HL-60 (cell line): ENCODE data around the gene DNAJC10.
"Not testable (repeated sequence)": the region's sequence is repeated elsewhere in the genome, so short reads cannot be mapped to it uniquely, and the experiment has no call there.

Experiments used
- DNase-seq, 2 experiments: peaks; one replicate each; pipeline ENCODE4 v3.0.0-alpha.2; 2010 to 2020; ENCODE audit warnings: low read depth in 1 of 2, low spot score in 1 of 2
- H3K27ac ChIP-seq: fragments of 250-450 bp; sonication (Bioruptor Pico); replicated peaks from 2 replicates; pipeline ENCODE4 v1.5.1; 2020; ENCODE audit warnings: mild to moderate bottlenecking, moderate library complexity
- H3K27me3 ChIP-seq: fragments of 250-450 bp; sonication (Bioruptor Pico); 2 replicates; pipeline ENCODE4 v1.5.1; 2021; ENCODE audit warnings: mild to moderate bottlenecking, moderate library complexity; ENCODE audit not compliant: insufficient read depth, poor library complexity, severe bottlenecking
- H3K4me3 ChIP-seq: replicated peaks from 2 replicates; pipeline ENCODE4 v1.5.1; 2011; ENCODE audit warnings: mild to moderate bottlenecking, control low read depth, low read length; ENCODE audit not compliant: insufficient read depth
- GABPA ChIP-seq: IDR thresholded peaks from 2 replicates; pipeline ENCODE4 v1.6.1; 2012; ENCODE audit warnings: low read depth
- POLR2AphosphoS5 ChIP-seq: IDR thresholded peaks from 2 replicates; pipeline ENCODE4 v1.6.1; 2012; ENCODE audit warnings: low read depth
- SPI1 ChIP-seq: IDR thresholded peaks from 2 replicates; pipeline ENCODE4 v1.6.1; 2012; ENCODE audit warnings: low read depth, mild to moderate bottlenecking, borderline replicate concordance
- TF ChIP-seq, protein P1 (sequence below): IDR thresholded peaks from 2 replicates; pipeline ENCODE4 v1.6.1; 2012; ENCODE audit warnings: low read depth; ENCODE audit not compliant: insufficient replicate concordance
- TF ChIP-seq, protein P2 (sequence below): IDR thresholded peaks from one replicate; pipeline ENCODE4 v1.5.1; 2011; ENCODE audit warnings: low read length, control low read depth, inconsistent platforms; ENCODE audit not compliant: insufficient read depth

Gene DNAJC10

DNA sequence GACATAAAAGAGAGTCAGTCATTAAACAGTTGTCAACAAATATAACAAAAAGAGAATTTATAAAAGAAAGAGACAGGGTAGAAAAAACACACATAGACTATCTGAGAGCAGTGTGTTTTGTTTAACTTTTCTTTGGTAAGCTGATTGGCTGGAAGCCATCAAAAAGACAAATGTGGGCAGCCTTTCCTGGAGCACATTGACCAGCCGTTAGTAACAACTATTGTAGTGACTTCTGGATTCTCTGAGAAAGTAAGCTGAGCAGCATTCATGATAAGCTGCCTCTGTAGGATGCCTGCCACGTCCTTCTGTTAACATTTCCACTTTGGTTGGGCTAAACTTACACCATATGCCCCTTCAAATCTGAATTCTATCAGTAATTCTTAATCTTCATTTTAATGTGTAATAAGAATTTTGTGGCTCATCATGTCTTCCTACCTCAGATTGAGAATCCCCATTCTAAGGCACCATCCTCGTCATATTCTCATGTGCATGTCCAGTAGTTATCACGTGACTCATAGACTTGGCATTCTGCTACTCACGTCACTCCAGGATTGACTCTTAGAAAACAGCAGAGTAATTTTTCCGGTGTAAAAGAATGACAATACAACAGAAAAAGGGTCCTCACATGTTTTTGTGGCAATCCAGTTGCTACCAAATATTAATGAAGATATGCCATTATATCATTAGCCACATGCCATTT, 43.4 kb upstream of the DNAJC10 start:
- TF ChIP-seq POLR2AphosphoS5 (no peak), SPI1 (no peak)
- no peak for DNase-seq
- no peak overlapping the region for H3K4me3 ChIP-seq
- H3K27me3 ChIP-seq: no peaks in the 10 kb centered on the region
- no peak overlapping the region for H3K27ac ChIP-seq

DNA sequence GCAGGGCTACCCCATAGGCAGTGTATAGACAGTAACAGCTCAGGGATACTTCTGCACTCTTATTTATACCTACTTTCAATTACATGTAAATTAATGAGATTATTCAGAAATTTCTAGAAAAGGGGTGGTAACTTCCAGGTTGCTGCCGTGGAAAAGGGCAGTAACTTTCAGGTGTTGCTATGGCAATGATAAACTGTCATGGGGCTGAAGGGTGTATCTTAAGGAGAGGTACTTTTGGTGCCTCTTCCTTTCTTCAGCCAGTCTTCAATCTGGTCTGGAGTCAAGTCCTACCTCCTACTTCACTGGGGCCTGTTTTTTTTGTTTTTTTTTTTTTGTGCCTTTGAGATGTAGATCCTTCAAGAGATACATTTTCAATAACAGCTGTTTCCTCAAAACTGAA, 35.2 kb upstream of the DNAJC10 start:
- Histone ChIP-seq H3K27me3 (no peaks in the 10 kb centered on the region), H3K4me3 (no peak overlapping the region), H3K27ac (no peak overlapping the region)
- no peak for TF ChIP-seq POLR2AphosphoS5
- TF ChIP-seq, protein P1, sequence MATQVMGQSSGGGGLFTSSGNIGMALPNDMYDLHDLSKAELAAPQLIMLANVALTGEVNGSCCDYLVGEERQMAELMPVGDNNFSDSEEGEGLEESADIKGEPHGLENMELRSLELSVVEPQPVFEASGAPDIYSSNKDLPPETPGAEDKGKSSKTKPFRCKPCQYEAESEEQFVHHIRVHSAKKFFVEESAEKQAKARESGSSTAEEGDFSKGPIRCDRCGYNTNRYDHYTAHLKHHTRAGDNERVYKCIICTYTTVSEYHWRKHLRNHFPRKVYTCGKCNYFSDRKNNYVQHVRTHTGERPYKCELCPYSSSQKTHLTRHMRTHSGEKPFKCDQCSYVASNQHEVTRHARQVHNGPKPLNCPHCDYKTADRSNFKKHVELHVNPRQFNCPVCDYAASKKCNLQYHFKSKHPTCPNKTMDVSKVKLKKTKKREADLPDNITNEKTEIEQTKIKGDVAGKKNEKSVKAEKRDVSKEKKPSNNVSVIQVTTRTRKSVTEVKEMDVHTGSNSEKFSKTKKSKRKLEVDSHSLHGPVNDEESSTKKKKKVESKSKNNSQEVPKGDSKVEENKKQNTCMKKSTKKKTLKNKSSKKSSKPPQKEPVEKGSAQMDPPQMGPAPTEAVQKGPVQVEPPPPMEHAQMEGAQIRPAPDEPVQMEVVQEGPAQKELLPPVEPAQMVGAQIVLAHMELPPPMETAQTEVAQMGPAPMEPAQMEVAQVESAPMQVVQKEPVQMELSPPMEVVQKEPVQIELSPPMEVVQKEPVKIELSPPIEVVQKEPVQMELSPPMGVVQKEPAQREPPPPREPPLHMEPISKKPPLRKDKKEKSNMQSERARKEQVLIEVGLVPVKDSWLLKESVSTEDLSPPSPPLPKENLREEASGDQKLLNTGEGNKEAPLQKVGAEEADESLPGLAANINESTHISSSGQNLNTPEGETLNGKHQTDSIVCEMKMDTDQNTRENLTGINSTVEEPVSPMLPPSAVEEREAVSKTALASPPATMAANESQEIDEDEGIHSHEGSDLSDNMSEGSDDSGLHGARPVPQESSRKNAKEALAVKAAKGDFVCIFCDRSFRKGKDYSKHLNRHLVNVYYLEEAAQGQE: no peak
- TF ChIP-seq, protein P2, sequence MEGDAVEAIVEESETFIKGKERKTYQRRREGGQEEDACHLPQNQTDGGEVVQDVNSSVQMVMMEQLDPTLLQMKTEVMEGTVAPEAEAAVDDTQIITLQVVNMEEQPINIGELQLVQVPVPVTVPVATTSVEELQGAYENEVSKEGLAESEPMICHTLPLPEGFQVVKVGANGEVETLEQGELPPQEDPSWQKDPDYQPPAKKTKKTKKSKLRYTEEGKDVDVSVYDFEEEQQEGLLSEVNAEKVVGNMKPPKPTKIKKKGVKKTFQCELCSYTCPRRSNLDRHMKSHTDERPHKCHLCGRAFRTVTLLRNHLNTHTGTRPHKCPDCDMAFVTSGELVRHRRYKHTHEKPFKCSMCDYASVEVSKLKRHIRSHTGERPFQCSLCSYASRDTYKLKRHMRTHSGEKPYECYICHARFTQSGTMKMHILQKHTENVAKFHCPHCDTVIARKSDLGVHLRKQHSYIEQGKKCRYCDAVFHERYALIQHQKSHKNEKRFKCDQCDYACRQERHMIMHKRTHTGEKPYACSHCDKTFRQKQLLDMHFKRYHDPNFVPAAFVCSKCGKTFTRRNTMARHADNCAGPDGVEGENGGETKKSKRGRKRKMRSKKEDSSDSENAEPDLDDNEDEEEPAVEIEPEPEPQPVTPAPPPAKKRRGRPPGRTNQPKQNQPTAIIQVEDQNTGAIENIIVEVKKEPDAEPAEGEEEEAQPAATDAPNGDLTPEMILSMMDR: no peak
- TF ChIP-seq GABPA: no peak
- TF ChIP-seq SPI1: no peak
- no peak for DNase-seq

DNA sequence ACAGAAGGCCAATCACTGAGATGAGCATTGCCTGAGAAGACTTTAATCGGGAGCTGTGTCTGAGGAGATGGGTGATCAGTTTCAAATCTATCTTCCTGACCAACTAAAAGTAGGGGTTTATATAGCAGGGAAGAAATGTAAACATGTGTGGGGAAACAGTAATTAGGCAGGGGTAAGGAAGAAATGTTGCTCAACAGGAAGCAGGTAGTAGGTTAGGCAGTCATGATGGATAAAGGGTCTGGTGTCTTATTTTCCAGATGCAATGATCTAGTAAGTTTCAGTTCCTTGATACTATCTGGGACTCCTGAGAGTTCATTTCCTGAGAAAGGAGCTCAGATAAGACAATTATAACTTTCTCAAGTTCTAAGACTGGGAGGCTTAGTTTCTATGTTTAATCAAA, 33.8 kb upstream of the DNAJC10 start:
- H3K27me3 ChIP-seq: no peaks in the 10 kb centered on the region
- TF ChIP-seq, protein P2: no peak
- H3K4me3 ChIP-seq: no peak overlapping the region
- no peak overlapping the region for H3K27ac ChIP-seq
- peak in 1 of 2 experiments; percentile 29 for DNase-seq

DNA sequence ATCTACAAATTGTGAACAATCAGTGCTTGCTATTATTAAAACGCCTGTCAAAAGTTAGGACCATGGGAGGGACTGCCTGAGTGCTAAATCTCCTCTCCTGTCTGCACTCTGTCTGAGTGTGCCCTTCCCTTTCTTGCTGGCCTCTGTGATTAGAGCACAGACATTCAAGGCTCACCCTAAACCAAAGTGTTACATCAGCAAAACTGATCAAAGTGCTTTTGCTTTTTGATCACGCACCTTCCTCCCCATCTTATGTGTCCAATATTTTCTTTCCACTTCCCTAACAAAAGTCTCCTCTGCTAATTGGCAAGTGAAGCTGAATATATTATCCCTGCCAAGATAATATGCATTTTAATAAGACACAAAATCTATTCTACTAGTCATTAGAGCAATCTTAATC, 30.5 kb upstream of the DNAJC10 start:
- no peak for TF ChIP-seq POLR2AphosphoS5
- TF ChIP-seq, protein P2: no peak
- no peak for TF ChIP-seq GABPA
- Histone ChIP-seq H3K27me3 (no peaks in the 10 kb centered on the region), H3K4me3 (no peak overlapping the region), H3K27ac (no peak overlapping the region)
- no peak for DNase-seq

DNA sequence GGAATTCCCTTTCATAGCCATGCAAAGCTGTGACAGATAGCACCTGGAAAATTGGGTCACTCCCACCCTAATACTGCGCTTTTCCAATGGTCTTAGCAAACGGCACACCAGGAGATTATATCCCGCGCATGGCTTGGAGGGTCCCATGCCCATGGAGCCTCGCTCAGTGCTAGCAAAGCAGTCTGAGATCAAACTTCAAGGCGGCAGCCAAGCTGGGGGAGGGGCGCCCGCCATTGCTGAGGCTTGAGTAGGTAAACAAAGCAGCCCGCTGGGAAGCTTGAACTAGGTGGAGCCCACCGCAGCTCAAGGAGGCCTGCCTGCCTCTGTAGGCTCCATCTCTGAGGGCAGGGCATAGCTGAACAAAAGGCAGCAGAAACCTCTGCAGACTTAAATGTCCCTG, 29.3 kb upstream of the DNAJC10 start:
- not testable (repeated sequence) for H3K27ac ChIP-seq, DNase-seq, H3K4me3 ChIP-seq, H3K27me3 ChIP-seq

DNA sequence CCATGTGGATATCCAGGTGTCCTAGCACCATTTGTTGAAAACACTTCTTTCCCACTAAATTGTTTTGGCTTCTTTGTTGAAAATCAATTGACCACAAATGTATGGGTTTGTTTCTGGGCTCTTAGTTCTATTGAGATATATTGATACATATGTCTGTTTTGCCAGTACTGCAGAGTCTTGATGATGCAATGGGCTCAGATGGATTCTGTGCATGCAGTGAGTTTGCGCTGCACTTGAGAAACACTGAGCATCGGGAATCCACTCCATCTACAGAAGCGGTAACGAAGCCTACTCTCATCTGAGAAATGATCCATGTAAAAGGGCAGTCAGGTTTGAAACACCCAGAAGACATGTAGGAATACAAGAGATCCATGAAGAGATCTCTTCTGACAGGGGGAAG, 21.9 kb upstream of the DNAJC10 start:
- no peak for TF ChIP-seq GABPA
- TF ChIP-seq, protein P2: no peak
- no peak for TF ChIP-seq SPI1
- no peak for TF ChIP-seq POLR2AphosphoS5
- no peak overlapping the region for H3K27ac ChIP-seq

More for the DNA sequence above, 21.9 kb upstream of the DNAJC10 start:
- Histone ChIP-seq H3K27me3 (no peaks in the 10 kb centered on the region), H3K4me3 (no peak overlapping the region)
- DNase-seq: no peak
